ENCODE measurements around the gene MYO1E.

The MYO1E gene

DNA sequence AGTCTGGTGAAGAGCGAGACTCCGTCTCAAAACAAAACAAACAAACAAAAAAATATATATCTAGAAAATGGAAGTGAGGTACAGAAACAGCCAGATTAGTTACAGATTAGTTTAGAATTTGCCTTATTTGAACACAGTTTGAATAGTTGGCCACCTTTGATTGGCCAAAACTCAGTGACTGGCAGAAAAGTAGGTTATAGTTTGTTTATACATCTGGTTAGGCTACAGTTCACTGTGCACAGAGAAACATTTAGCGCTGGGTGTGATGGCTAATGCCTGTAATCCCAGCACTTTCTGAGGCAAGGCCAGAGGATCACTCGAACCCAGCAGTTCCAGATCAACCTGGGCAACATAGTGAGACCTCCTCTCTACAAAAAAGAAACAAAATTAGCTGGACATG, 114.4 kb downstream of the MYO1E start:
- no peak for DNase-seq

DNA sequence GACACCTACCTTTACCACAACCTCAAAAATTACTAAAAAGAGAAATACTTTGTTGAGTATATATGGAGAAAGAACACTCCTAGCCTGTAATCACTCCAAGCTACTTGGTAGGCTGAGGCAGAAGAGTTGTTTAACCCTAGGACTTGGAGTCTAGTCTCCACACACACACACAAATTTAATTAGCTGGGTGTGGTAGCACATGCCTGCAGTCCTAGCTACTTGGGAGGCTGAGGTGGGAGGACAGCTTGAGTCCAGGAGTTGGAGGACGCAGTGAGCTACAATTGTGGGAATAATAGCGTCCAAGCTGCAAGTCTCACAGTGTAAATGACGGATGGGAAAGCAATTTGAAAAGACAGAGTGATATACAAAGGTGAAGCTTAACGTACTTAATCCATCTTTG, 115.5 kb downstream of the MYO1E start:
- no peak for DNase-seq

DNA sequence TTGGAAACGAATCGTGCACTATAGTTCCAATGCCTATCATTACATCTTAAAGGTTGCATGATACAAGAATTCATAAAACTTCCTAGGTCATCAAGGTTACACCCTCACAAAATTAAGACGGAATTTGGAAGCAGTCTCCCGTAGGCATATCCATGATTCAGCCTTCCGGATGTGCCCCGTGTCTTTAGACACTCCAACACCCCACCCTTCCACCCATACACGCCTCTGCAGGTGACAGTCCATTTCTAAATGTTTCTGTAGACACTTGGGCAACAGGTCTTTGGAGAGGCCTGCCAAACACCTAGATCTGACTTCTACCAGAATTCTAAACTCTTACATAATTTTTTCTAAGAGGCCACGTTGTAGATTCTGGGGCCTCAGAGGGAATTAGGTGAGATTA, 116.2 kb downstream of the MYO1E start:
- DNase-seq, result no peak

DNA sequence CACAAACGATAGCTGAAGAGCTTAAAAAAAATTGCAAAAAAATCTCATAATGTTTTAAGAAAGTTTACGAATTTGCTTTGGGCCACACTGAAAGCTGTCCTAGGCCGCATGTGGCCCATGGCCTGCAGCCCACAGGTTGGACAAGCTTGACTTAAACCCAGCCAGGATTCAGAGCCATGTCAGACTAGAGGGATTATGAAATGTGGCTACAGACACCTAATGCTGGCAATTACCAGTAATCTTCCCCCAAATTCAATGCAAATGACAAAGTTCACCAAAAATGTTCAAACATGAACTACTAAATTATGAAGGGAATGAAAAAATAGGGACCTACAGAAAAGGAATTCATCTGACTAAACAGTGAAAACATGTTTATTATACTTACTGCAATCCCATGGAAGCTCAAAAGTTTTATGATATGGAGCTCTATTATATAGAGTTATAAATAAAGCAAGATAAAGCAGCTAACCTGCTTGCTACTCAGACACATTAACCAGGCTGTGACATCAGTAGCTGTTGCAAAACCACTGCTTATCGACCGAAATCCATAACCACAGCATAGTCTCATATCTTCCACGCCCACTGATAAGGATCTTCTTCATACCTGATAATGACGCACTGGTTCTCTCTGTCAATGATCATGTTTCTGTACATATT, 116.9 kb downstream of the MYO1E start:
- no peak for DNase-seq

DNA sequence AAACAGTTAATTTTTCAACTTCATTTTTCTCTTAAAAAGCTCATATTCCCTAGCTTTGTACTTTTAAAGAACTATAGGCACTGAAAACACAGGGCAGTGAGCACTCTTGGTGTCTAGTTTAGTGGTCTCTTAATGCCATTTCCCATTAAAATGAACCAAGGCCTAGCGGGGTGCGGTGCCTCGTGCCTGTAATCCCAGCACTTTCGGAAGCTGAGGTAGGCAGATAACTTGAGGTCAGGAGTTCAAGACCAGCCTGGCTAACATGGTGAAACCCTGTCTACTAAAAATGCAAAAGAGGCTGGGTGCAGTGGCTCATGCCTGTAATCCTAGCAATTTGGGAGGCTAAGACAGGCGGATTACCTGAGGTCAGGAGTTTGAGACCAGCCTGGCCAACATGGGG, 120.5 kb downstream of the MYO1E start:
- DNase-seq, result no peak

DNA sequence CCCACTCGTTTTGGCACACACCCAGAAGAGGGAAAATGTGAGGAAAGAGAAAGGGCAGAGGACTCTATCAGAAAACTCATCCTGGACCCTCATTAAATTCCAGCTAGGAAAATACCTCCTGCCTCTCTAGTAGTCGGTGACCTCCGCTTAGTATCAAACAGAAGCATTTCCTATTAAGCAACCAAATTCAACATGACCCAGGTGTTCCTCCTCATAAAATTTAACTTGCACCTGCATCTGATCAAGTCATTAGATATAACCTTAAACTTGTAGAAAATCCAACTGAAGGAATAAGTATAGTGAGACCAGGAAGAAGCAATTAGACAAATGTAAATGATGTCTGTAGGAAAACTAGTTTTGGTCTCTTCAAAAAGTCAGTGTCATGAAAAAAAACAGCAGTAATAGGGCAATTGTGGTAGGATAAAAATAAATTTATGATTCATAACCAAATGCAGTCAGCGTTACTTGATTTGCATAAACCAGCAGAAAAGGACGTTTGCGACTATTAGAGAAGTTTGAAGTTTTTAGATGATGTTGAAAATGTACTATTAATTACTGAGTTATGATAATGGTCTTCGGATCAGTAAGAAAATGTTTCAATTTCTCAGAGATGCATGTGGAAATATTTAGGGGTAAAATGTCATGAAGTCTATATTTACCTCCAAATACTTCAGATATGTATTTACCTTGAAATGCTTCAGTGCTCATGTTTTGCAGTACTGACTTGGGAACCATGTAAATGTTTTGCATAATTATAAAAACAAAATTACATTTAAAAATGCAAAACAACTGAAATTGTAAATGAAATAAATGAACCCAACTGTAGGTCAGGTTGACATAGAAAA, 121.4 kb downstream of the MYO1E start:
- DNase-seq, result no peak

DNA sequence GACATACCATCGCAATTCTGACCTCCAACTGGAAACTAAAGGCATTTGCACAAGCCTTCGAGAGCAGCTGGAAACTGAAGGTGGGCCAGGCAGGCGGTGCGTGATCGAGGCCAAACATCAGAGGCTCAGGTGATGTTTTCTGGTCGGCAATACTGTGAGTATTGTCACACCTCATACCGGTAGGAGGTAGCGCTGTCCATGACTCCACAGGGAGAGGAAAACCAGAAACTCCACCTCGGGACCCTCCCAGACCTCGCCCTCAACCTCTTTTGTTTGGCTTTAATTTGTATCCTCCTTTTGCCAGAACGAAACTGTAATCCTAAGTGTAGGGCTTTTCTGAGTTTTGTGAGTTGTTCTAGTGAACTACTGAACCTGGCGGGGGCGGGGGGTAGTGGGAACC, 122.4 kb downstream of the MYO1E start:
- DNase-seq, result no peak

DNA sequence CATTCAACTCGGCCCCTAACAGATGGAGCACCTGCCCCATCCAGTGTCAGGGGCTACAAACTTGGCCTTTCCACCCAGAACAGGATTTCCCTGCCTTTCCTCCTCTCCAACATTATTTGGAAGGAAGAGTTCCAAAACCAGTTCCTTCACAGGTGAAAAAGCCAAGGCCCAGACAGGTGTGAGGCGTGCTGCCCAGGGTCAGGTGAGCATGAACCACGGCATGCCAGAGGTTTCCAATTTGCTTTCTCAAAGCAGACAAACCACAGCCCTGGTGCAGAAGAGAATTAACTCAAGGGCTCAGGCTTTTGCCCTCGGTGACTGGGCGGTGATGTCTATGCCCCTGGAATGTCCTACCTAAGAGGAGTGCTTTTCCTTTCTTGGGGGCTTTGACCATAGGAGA, 122.9 kb downstream of the MYO1E start:
- no peak for DNase-seq

DNA sequence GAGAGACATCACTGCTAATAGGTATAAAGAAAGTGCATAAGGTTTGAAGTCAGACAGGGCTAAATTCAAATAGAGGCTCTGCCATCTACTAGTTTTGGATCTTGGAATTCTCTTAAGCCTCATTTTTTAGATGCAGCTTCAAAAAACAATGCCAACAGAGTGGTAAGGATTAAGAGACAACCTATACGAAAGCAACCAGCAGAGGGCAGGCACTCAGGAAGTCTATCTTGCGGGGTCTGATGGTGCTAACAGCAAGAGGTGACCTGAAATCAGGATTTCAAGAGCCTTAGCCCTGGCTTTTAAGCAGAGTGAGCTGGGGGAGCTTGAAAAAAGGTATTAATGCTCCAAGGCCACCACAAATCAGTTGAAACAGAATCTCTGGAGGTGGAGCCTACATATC, 125.3 kb downstream of the MYO1E start:
- peak; percentile 55 to 73 for DNase-seq

DNA sequence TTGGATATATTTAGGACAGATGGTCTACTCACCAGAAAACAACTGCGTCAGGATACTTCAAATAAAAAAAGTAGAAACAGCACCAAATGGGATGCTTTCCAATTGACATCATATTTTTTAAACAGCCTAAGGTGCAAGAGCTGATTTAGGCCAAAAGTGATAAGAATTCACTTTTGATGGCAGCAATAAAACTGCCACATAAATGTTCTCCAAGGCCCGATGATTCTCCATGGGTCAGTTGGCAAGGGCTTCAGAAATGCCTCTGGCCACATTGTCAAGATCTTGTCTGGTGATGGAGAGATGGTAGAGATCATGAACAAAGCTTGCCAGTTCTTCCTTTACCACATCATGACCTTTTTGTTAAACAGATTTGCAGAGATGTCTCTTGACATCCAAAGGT, 127.1 kb downstream of the MYO1E start:
- no peak for DNase-seq

DNA sequence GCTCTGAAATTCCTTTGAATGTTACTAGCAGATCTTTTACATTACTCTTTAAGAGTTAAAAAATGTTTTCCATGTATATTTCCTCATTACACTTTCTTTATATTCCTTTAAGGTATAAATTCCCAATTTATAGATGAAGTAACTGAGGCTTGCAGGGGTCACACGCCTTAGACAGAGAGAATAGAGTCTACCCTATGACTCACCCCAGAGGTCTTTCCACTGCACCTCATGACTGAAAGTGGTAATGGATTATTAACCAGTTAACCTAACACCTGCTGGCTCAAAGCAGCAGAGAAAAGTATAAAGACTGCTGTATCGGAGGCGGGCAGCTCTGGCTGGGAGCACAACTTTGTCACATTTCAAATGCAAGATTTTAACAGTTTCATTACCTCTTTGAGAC, 128.3 kb downstream of the MYO1E start:
- DNase-seq, result no peak

DNA sequence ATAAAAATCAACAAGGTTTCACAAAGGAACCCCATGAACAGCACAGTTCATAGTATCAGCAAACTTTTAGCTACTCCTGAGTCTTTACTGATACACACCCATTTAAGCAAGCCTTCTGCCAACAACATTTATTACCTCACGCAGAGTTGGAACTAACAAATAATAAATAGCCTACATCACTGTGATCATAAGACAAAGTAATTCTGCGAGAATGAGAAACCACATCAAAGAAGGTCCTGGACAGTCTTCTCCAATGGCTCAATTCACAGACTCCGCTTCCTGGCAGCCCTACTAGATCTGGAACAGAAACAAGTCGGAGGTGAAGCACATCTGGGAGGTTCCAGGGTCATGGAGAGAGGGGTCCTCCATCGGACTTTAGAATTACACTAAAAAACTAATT, 129.0 kb downstream of the MYO1E start:
- no peak for DNase-seq

DNA sequence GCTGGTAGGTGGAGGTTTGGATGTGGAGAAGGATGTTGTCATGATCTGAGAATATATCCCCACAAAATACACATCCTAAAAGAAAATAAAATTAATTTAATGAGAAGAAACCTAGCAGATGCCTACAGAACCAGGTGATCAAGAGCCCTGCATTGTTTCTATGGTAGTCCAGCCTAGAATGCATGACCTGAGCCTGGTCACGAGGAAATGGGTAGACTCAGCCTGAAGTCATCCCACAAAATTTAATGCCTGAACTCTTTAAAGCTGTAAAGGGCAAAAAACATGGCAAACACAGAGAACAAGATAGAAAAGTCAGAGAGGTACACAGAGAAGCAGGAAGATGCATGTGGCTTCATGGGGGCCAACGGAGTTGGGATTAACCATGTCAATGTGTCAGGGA, 130.0 kb downstream of the MYO1E start:
- no peak for DNase-seq

DNA sequence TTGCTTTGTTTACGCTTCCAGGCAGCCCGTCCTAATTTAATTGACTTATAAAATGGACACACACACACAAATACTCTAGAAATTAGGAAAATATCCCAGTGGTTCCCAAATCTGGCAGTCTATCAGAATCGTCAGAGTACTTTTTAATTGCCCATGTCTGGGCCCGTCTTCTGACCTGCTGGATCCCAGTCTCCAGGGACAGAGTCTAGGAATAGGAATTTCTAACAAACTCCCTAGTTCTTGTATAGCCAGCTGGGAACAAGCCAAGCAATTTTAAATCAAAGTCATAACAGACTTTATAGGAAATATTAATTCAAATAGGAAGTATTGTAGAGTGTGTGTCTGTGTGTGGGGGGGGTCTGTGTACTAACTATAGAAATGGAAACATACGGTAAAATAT, 132.6 kb downstream of the MYO1E start:
- DNase-seq, result no peak

DNA sequence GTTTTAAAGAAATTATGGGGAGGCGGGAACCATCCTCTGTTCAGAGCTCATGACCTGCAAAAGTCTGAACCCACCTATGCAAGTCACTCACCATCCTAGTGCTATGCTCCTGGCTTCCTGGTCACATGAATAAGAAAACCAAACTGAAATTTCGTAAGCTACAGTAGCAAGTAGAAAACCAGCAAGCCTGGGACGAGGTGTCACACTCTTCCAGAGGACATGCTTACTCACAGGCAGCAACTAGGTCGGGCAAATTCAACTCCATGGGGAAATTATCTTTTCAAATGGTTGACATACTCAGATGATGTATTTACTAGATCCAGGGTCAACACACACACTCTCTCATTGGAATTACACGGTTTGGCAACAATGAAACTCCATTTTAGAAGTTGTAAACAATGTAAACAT, 134.7 kb downstream of the MYO1E start:
- DNase-seq, result no peak

DNA sequence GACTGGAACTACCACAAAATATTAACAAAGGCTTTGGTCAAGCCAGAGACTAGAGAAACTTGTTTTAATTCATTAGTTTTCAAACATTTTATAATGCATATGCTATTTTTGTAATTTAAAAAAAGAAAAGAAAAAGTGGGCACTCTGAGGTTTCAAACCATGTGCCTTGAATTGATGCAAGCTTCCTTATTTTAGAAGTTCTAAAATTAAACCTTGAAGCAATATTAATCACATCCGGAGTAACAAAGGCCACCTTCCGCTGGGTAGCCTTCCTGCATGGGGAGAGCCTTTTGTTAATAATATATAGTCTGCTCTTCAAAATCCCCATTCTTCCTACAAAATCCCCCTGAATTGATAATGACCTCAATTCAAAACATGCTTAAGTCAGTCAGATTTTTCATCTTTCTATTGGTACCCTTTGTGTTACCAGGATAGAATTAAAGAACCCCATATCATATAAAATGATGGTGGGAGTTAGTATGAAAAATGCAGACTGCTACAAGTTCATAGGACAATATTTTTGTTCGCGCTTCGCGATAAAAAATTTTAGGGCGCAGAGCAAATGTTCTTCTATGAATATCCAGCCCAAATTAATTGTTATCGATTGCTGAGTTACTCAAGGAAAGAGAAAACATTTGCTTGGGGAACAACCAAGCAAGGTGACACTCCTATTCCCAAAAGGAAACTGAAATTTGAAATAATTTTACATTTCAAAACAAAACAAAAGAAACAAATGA, 135.4 kb downstream of the MYO1E start:
- DNase-seq, result peak; percentile 16 to 25

DNA sequence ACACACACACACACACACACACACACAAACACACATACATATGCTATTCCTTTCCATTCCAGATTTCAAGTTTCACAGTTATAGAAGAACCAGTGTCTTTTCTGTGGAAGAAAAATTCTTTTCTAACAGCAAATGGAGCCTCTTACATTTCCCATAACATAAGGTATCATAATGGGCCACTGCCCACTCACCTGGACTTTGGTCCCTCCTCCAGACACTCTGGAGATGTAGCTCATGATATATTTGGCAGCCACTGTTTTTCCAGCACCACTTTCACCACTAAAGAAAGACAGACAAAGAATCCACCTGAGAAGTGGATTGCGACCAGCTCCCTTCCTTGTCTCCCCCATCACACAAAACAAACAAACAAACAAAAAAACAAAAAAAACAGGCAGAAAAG, 136.3 kb downstream of the MYO1E start:
- no peak for DNase-seq

DNA sequence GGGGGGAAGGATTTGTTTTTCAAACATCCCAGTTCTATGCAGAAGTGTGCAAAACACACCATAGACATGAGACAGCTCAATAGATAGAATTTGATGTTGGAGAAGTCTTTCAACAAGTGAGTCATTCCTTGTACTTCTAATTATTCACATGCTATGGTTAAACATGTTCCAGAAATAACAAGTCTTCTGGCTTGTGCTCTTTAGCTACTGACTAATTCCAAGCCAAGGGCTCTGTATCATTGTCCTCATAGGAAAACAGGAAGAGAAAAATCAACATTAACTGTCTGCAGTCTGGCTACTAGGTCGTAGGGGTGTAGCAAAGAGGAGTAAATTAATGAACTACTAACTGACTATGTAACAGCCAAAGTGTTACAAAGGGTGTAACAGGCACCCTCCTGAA, 140.2 kb downstream of the MYO1E start:
- DNase-seq, result no peak

DNA sequence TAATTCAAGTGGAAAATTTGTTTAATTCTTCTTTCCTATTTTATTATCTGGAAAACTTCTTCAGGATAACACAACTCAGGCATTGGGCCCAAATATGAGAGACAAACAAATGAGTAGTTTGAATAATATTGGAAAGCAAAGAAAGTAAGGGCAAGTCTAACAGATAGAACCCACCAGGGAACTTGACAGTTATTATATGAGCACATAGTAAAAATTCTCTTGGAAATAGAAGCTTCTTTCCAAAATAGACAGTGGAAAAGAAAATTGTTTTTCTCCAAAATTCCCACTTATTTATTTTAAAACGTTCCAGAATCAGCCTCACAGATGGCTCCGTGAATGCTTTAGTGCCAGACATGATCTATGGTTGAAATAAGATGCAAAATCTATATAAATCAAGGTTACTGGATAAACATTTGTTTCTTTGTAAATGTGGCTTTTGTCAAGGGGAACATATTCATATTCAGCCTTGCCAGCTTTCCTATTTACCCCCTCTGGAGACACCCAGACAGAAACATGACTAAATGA, 142.1 kb downstream of the MYO1E start:
- no peak for DNase-seq

DNA sequence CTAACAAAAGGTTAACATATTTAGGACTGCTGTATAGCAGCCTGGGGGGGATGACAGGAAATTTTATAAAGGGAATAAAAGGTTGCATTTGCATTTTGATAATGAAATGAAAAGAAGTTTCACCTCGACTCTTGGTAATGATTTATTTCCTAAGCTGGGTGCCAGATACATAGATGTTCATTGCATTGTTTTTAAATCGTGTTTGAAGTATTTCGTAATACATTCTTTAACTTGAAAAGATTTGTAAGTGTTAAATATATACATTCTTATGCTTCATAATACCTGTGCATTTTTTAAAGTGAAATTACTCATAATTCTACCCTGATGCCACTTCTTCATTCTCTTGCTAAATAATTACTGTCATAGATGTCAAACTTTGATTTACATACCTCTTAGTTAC, 143.2 kb downstream of the MYO1E start:
- no peak for DNase-seq

DNA sequence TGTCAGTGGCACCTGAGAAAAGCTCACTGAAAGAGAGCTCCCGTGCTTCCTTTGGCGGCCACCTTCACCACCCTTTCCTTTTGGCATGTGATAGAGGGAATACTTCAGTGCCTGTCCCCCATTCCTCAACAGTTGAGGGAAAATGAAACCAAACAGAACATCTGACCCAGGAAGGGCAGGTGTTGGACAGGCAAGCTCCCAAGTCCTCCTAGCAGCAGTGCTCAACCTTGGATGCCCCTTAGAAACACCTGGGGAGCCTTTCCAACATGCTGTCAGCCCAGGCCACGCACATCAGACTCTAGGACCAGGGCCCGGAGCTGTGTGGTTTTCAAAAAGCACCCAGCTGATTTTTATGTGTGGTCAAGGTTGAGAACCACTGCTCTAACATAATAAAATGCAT, 143.7 kb downstream of the MYO1E start:
- DNase-seq, result no peak

DNA sequence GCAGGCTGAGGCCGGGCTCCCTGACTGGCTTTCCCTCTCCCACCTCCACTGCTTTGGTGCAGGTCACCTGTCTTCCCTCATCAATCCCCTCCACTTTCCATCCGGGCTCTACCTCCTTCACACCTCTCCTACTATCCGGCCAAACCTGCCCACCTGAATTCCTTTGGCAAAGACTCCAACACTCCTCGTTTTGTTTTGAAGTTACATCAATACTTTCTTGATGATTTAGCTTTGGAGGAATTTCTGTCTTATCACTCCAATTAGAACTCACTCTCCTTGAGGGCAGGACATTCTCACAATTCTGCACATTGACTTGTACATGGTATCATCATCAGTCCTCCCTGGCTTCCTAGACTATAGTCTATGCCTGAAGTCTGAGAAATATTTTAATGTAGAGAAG, 145.7 kb downstream of the MYO1E start:
- DNase-seq, result no peak

DNA sequence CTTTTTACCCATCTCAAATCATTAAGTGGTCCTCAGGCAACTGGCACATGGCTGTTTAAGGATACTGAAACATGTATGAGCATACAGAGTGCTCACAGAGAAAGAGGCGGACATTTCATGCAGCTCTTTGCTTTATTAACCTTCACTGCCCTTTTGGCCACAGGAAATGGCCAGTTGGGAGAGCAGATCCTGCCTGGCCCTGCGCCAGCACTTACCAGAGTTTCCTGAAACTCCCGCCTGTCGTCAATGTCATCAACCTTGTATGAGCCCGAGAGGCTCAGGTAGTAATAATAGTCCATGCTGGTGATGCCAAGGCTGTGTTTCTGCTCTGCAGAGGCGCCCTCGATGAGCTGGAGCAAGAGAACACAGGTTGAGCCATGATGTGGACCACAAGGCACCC, 148.2 kb downstream of the MYO1E start:
- DNase-seq, result no peak

DNA sequence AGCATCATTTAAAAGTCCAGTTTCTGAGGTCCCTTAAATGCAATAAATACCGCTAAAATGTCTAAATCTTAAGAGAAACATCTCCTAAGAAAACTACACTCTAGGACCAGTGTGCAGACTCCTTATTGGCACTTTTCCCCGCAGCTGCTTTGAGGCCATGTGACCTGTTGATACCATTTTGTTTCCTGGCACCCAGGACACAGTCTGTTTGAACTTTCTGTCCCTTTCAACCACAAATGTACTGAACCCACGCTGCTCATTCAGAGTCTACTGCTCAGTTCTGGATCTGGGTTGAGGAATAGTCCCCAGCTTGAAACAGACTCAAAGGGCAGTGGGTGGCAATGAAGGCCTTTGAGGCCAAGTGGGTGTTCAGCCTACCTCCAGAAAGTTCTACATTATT, 148.9 kb downstream of the MYO1E start:
- DNase-seq, result no peak

Measured in Kasumi-1 (cell line).